ENCODE results near the gene SNAPC2. TPM values are rescaled to one million over a fixed set of nuclear protein-coding genes. Genes with fewer than 3 reads are reported as not detected.

The SNAPC2 gene
- total and polyA plus RNA-seq, 2 donors (not counting 1 experiment from before 2014, with no cell fraction given) = 19.9 to 21.7 TPM

- H3K4me3 Mint-ChIP-seq = no peak overlapping the region
Measured at GRCh38 chr19:7914099-7914498, 6.0 kb upstream of the SNAPC2 start.

More at GRCh38 chr19:7914099-7914498, 6.0 kb upstream of the SNAPC2 start:
- Histone ChIP-seq H3K9me3 (ENCODE audit: control extremely low read depth in 1 of 3, control insufficient read depth in 2 of 3, insufficient read depth in 1 of 3, low read length in 2 of 3) (peaks cover 0 to 23% (median 0%) of the 10 kb centered on the region in 3 donors), H3K4me3 (ENCODE audit: control extremely low read depth in 1 of 5, extremely low read depth in 1 of 5, insufficient read depth in 1 of 5, low read depth in 2 of 5, low read length in 4 of 5) (no peak overlapping the region), H3K79me2 (ENCODE audit: control insufficient read depth, insufficient read depth, low read length) (peaks cover 3% of the 10 kb centered on the region), H4K20me1 (ENCODE audit: control insufficient read depth, insufficient read depth, low read length, poor library complexity, severe bottlenecking) (peaks cover 69% of the 10 kb centered on the region), H3K27me3 (replicated peaks in 1 of 4; ENCODE audit: control extremely low read depth in 1 of 4, control insufficient read depth in 3 of 4, insufficient read depth in 4 of 4, low read length in 3 of 4) (peaks cover 0 to 41% (median 23%) of the 10 kb centered on the region in 4 experiments), H3K9ac (ENCODE audit: low read length) (no peak overlapping the region), H3K36me3 (replicated peaks in 1 of 2; ENCODE audit: control extremely low read depth in 1 of 2, control insufficient read depth in 1 of 2, extremely low read depth in 1 of 2, insufficient read depth in 2 of 2, low read length in 1 of 2) (peaks cover 3 to 30% of the 10 kb centered on the region in 2 experiments), H3K4me1 (ENCODE audit: control insufficient read depth in 2 of 2, insufficient read depth in 2 of 2, low read length in 2 of 2) (peaks cover 35 to 39% of the 10 kb centered on the region in 2 donors), H2AFZ (ENCODE audit: insufficient read depth, low read depth, low read length, poor library complexity, severe bottlenecking) (no peak overlapping the region), H3K27ac (ENCODE audit: low read length in 2 of 2) (no peak overlapping the region), H3K4me2 (replicated peaks; ENCODE audit: low read depth, low read length, poor library complexity, severe bottlenecking) (no peak overlapping the region)
- intact Hi-C loops (cut with micrococcal nuclease) = no loop called here
- ChIA-PET POLR2A (no interaction called here), CTCF (no interaction called here)
- Mint-ChIP-seq H3K27me3 (peaks cover 16% of the 10 kb centered on the region), H3K9me3 (ENCODE audit: insufficient read depth) (no peaks in the 10 kb centered on the region), H3K4me1 (peaks cover 19% of the 10 kb centered on the region), H3K27ac (no peak overlapping the region)
- 96% methylated on average over 4 of the region's 12 CpGs for WGBS (ENCODE audit: insufficient coverage)
- ATAC-seq (ENCODE audit: low read depth) (no peak), DNase-seq (peak; percentile 40)
- TF ChIP-seq EZH2 (IDR thresholded peaks at IDR 0.05; ENCODE audit: borderline replicate concordance, insufficient read depth, low read depth, low read length, poor library complexity, severe bottlenecking) (no peak), CTCF (IDR thresholded peaks at IDR 0.05) (no peak)
